HepG2 (cell line): ENCODE data around the gene PCCB. TPM values are rescaled to one million over a fixed set of nuclear protein-coding genes. Genes with fewer than 3 reads are reported as not detected.

Experiments used
- BCL6 ChIP-seq: IDR thresholded peaks from 2 replicates; pipeline ENCODE4 v1.6.1; 2016; ENCODE audit warnings: missing genetic modification reagents, missing compliant biosample characterization
- JDP2 ChIP-seq: sonication (generic); formaldehyde crosslinking; IDR thresholded peaks from 2 replicates; pipeline ENCODE4 v1.8.1; 2022; ENCODE audit warnings: missing genetic modification reagents, borderline replicate concordance
- RXRB ChIP-seq: IDR thresholded peaks from 2 replicates; pipeline ENCODE4 v1.6.1; 2016; ENCODE audit warnings: borderline replicate concordance, missing genetic modification reagents, missing compliant biosample characterization
- SAP130 ChIP-seq: IDR thresholded peaks from 2 replicates; pipeline ENCODE4 v1.6.1; 2016; ENCODE audit warnings: low read depth
- XRCC5 ChIP-seq: fragments of 200-400 bp; formaldehyde crosslinking; optimal IDR thresholded peaks from 2 replicates; pipeline ENCODE3; 2017; ENCODE audit warnings: mild to moderate bottlenecking, low read length
- ZNF234 ChIP-seq: sonication (generic); formaldehyde crosslinking; conservative IDR thresholded peaks from 2 replicates; pipeline ENCODE4 v1.5.1; 2020; ENCODE audit warnings: mild to moderate bottlenecking, missing genetic modification reagents
- ZNF260 ChIP-seq: sonication (generic); formaldehyde crosslinking; IDR thresholded peaks from 2 replicates; pipeline ENCODE4 v1.4.0; 2020; ENCODE audit warnings: missing genetic modification reagents, low read depth, mild to moderate bottlenecking, borderline replicate concordance
- ZNF577 ChIP-seq: sonication (generic); formaldehyde crosslinking; IDR thresholded peaks from 2 replicates; pipeline ENCODE4 v1.4.0; 2020; ENCODE audit warnings: mild to moderate bottlenecking, low read depth, missing genetic modification reagents, borderline replicate concordance
- ZNF607 ChIP-seq: sonication (generic); formaldehyde crosslinking; IDR thresholded peaks from 2 replicates; pipeline ENCODE4 v1.5.1; 2020; ENCODE audit warnings: missing genetic modification reagents, mild to moderate bottlenecking, borderline replicate concordance
- ZNF737 ChIP-seq: sonication (generic); formaldehyde crosslinking; IDR thresholded peaks from 2 replicates; pipeline ENCODE4 v1.5.0; 2020; ENCODE audit warnings: missing genetic modification reagents, mild to moderate bottlenecking, borderline replicate concordance
- polyA plus RNA-seq, 8 experiments: library from polyadenylated mRNA; depleted of rRNA in 3 of 8; stranded (reverse) in 7 of 8; unstranded in 1 of 8; fragments of >200 nt; fragmentation: Illumina TruSeq in 4 of 8; extraction: Trizol in 4 of 8; gene quantifications; 2 replicates each; pipeline versions ENCODE4 v1.2.1 to v1.2.3, GENCODE V29; 2011 to 2016; ENCODE audit warnings: low read depth in 4 of 8, missing spikeins in 1 of 8, mixed read lengths in 1 of 8; ENCODE audit not compliant: insufficient read depth in 1 of 8
- total RNA-seq, 5 experiments: library from RNA; depleted of rRNA; stranded (reverse); fragments of >200 nt; fragmentation: Illumina TruSeq; extraction: Trizol; gene quantifications; 2 replicates each; pipeline ENCODE4 v1.2.3, GENCODE V29; 2016; ENCODE audit warnings: low read depth in 1 of 5
- TF ChIP-seq, protein P1 (sequence below): sonication (generic); formaldehyde crosslinking; IDR thresholded peaks from 2 replicates; pipeline ENCODE4 v1.4.0; 2020; ENCODE audit warnings: mild to moderate bottlenecking, missing genetic modification reagents
- TF ChIP-seq, protein P2 (sequence below): IDR thresholded peaks from 2 replicates; pipeline ENCODE4 v1.6.1; 2016; ENCODE audit warnings: low read depth, missing genetic modification reagents, missing compliant biosample characterization
- TF ChIP-seq, protein P3 (sequence below): sonication (generic); formaldehyde crosslinking; IDR thresholded peaks from 2 replicates; pipeline ENCODE4 v1.5.0; 2020; ENCODE audit warnings: mild to moderate bottlenecking, missing genetic modification reagents
- TF ChIP-seq, protein P4 (sequence below): sonication (generic); formaldehyde crosslinking; conservative IDR thresholded peaks from 2 replicates; pipeline ENCODE4 v1.8.0; 2022; ENCODE audit warnings: missing genetic modification reagents
- TF ChIP-seq, protein P5 (sequence below): IDR thresholded peaks from 2 replicates; pipeline ENCODE4 v1.6.1; 2016; ENCODE audit warnings: mild to moderate bottlenecking

PCCB gene
- total and polyA plus RNA-seq, 2 of the 13 experiments (the other 11 are each of a cell fraction or from before 2014, with no cell fraction given): 84.1 to 88.7 TPM

DNA sequence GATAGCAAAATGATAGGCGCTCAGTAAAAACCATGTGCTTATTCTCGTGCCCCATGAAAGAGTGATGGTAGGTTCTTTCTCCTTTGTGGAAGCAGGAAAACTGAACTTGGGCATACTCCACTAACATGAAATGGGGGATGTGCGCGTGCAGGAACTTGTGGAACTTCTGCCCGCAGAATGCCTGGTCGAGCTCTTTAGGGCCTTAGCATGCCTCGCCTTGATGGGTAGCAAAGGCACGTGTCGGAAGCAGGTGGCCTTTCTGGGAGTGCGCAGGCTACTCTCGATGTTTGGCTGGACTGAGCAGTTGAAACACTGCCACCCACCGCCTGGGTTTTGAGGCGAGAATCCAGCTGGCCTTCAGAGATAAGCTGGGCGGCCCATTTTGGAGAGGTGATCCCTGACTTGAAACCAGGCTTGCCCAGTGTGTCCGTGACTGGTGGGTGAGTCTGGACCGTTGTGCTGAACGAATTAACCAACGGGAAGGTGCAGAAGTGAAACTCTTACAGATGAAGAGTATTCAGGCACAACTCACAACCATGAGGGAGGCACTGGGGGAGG, 842 bp downstream of the PCCB start (continued):
- TF ChIP-seq JDP2 (CRISPR knock-in tag) (peak; percentile 49; the same call in 1 of the 2 replicates), ZNF234 (CRISPR knock-in tag) (no peak), BCL6 (CRISPR knock-in tag) (peak; percentile 41; the same call in 1 of the 2 replicates), XRCC5 (no peak), ZNF577 (CRISPR knock-in tag) (peak; percentile 88; the same call in 1 of the 2 replicates), RXRB (CRISPR knock-in tag) (0 out of 2 replicates have a peak, but pooled peaks have one; percentile 35), ZNF607 (CRISPR knock-in tag) (peak; percentile 43; the same call in 1 of the 2 replicates), SAP130 (CRISPR knock-in tag) (no peak; the same call in 1 of the 2 replicates), ZNF260 (no peak), ZNF737 (peak; percentile 89)
- TF ChIP-seq, protein P1, sequence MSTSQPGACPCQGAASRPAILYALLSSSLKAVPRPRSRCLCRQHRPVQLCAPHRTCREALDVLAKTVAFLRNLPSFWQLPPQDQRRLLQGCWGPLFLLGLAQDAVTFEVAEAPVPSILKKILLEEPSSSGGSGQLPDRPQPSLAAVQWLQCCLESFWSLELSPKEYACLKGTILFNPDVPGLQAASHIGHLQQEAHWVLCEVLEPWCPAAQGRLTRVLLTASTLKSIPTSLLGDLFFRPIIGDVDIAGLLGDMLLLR (CRISPR knock-in tag): peak; percentile 96
- TF ChIP-seq, protein P2, sequence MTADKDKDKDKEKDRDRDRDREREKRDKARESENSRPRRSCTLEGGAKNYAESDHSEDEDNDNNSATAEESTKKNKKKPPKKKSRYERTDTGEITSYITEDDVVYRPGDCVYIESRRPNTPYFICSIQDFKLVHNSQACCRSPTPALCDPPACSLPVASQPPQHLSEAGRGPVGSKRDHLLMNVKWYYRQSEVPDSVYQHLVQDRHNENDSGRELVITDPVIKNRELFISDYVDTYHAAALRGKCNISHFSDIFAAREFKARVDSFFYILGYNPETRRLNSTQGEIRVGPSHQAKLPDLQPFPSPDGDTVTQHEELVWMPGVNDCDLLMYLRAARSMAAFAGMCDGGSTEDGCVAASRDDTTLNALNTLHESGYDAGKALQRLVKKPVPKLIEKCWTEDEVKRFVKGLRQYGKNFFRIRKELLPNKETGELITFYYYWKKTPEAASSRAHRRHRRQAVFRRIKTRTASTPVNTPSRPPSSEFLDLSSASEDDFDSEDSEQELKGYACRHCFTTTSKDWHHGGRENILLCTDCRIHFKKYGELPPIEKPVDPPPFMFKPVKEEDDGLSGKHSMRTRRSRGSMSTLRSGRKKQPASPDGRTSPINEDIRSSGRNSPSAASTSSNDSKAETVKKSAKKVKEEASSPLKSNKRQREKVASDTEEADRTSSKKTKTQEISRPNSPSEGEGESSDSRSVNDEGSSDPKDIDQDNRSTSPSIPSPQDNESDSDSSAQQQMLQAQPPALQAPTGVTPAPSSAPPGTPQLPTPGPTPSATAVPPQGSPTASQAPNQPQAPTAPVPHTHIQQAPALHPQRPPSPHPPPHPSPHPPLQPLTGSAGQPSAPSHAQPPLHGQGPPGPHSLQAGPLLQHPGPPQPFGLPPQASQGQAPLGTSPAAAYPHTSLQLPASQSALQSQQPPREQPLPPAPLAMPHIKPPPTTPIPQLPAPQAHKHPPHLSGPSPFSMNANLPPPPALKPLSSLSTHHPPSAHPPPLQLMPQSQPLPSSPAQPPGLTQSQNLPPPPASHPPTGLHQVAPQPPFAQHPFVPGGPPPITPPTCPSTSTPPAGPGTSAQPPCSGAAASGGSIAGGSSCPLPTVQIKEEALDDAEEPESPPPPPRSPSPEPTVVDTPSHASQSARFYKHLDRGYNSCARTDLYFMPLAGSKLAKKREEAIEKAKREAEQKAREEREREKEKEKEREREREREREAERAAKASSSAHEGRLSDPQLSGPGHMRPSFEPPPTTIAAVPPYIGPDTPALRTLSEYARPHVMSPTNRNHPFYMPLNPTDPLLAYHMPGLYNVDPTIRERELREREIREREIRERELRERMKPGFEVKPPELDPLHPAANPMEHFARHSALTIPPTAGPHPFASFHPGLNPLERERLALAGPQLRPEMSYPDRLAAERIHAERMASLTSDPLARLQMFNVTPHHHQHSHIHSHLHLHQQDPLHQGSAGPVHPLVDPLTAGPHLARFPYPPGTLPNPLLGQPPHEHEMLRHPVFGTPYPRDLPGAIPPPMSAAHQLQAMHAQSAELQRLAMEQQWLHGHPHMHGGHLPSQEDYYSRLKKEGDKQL (CRISPR knock-in tag): no peak
- TF ChIP-seq, protein P3, sequence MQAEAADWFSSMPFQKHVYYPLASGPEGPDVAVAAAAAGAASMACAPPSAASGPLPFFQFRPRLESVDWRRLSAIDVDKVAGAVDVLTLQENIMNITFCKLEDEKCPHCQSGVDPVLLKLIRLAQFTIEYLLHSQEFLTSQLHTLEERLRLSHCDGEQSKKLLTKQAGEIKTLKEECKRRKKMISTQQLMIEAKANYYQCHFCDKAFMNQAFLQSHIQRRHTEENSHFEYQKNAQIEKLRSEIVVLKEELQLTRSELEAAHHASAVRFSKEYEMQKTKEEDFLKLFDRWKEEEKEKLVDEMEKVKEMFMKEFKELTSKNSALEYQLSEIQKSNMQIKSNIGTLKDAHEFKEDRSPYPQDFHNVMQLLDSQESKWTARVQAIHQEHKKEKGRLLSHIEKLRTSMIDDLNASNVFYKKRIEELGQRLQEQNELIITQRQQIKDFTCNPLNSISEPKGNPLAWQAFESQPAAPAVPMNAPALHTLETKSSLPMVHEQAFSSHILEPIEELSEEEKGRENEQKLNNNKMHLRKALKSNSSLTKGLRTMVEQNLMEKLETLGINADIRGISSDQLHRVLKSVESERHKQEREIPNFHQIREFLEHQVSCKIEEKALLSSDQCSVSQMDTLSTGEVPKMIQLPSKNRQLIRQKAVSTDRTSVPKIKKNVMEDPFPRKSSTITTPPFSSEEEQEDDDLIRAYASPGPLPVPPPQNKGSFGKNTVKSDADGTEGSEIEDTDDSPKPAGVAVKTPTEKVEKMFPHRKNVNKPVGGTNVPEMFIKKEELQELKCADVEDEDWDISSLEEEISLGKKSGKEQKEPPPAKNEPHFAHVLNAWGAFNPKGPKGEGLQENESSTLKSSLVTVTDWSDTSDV (CRISPR knock-in tag): peak; percentile 70; the same call in 1 of the 2 replicates
- TF ChIP-seq, protein P4, sequence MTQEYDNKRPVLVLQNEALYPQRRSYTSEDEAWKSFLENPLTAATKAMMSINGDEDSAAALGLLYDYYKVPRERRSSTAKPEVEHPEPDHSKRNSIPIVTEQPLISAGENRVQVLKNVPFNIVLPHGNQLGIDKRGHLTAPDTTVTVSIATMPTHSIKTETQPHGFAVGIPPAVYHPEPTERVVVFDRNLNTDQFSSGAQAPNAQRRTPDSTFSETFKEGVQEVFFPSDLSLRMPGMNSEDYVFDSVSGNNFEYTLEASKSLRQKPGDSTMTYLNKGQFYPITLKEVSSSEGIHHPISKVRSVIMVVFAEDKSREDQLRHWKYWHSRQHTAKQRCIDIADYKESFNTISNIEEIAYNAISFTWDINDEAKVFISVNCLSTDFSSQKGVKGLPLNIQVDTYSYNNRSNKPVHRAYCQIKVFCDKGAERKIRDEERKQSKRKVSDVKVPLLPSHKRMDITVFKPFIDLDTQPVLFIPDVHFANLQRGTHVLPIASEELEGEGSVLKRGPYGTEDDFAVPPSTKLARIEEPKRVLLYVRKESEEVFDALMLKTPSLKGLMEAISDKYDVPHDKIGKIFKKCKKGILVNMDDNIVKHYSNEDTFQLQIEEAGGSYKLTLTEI (CRISPR knock-in tag): no peak
- TF ChIP-seq, protein P5, sequence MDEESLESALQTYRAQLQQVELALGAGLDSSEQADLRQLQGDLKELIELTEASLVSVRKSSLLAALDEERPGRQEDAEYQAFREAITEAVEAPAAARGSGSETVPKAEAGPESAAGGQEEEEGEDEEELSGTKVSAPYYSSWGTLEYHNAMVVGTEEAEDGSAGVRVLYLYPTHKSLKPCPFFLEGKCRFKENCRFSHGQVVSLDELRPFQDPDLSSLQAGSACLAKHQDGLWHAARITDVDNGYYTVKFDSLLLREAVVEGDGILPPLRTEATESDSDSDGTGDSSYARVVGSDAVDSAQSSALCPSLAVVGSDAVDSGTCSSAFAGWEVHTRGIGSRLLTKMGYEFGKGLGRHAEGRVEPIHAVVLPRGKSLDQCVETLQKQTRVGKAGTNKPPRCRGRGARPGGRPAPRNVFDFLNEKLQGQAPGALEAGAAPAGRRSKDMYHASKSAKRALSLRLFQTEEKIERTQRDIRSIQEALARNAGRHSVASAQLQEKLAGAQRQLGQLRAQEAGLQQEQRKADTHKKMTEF: no peak
